Stimulated activated CD8-positive, alpha-beta memory T cell treated with anti-CD3 and anti-CD28 coated beads, Interleukin-15, amount 100 ng/mL, for 48 hours (primary cell): ENCODE data around the gene HHATL.
"Not testable (repeated sequence)": the region's sequence is repeated elsewhere in the genome, so short reads cannot be mapped to it uniquely, and the experiment has no call there.

Experiments
- DNase-seq, 2 donors: peaks; one replicate each; pipeline ENCODE4 v3.0.0-alpha.2; 2020; ENCODE audit warnings: low read depth in 2 of 2

HHATL gene

DNA sequence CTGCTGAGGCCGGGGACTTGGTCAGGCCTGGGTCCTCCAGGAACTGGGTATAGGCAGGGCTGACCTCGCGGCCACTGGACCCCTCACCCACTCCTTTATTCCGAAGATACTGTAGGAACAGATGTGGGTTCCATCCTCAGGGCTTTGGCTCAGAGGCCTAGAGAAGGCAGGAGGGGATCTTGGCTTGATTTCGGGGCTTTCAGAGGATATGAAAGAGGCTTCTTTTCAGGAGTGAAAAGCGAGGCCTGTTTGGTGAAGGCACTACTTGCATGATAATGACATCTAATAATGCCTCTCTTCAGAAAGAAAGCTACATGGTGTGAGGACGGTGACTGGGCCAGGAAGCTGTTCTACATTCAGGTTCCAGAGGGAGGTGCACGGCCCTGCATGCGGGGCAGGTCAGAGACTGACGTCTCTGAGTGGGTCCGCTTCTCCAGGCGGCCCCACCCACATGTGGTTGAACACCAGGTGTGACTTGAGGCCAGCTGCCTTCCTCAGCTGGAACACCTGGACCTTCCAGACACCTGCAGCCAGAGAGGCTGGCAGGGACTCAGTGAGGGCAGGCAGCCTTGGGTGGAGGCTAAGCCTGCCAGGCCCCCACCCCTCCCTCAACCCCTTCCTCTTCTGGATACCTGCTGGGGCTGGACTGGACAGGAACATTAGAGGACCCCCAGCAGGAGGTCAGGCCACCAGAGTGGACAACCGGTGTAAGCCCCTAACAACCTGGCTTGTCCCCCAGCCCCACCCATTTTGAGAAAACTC, 31.1 kb upstream of the HHATL start:
- no peak for DNase-seq

GRCh38 chr3:42732829-42733459, 30.3 kb upstream of the HHATL start:
- DNase-seq = no peak

DNA sequence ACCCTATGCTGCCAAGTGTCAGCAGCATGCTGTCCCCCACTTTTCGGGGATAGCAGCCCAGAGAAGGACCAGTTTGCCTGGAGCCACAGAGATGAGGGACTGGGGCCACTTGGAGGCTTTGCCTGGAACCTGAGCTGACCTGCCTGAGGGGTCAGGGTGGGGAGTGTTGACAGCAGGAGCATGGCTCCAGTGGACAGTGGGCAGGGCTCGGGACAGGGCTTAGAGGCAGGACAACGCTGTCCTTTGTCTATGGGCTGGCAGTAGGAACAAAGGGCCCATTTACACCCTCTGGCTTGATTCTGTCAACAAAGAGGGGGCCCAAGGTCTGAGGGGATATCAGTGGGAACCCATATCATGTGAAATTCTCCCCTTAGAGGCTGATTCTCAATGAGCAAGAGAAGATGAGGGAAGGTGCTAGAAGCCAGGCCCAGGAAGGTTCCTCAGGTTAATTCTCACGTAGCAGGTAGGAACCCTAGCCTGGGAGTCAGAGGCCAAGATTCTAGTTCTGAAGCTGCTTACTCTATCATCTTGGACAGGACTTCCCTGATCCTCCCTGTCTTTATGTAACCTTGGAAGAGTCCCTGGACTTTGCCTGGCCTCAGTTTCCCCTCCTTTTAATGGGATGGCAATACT, 29.7 kb upstream of the HHATL start:
- DNase-seq = no peak

DNA sequence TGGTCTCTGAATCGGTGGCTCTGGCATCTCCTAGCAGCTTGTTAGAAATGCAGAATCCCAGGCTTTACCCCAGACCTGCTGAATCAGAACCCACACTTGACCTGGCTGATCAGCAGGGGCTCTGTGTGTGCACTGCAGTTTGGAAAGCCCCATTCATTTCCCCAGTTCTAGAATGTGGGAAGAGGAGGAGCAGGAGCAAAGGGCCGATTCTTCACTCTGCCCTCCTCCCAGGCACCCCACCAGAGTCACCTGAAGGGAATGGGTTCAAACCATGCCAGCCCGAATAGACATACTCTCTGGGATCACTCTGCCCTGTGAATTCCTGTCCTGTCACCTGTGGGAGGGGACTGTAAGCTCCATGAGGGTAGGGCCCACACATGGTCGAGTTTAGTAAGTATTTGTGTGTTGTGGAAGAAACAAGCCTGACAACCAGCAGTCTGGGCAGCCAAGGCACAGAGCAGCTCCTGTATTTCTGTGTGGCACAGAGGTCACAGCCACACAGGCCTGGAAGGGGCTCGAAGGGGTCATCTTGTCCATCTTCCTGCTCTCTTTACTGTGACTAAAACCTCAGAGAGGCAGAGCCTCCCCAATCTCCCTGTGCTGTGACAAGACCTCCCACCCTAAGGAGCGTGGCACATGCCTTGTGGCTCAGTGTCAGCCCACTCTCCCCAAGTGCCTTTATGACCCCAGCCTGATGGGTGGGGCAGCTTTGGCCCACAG, 29.0 kb upstream of the HHATL start:
- DNase-seq = no peak

DNA sequence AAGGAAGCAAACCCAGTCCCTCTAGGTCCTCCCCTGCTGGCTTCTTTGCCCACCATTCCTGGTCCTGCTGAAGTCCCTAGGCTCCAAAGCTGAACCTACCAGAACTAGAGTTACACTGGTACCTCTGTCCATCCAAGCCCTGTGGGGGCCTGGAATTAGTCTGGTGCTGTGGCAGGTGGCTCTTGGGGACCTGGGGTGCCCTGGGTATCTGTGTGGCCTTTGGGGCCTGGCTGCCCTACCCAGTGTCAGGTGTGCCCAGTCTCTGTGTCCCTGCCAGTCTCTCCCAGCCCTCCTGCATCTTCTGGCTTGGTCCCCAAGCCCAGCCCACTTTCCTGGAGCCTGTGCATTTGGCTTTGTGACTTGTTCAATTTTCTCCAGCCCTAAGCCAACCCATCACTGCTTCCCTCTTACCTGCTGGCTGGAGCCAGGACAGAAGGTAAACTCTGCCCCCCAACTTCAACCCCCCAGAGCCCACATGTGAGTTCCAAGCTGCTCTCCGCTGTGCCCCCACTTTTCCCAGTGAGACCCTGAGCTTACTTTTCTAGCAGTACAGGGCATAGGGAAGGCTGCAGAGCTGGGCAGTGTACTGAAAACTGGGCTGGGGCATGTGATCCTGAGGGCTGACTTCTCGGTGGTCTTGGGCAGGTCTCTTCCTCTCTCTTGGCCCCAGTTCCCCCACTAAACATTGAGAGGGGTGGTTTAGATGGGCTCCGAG, 28.3 kb upstream of the HHATL start:
- DNase-seq = no peak

DNA sequence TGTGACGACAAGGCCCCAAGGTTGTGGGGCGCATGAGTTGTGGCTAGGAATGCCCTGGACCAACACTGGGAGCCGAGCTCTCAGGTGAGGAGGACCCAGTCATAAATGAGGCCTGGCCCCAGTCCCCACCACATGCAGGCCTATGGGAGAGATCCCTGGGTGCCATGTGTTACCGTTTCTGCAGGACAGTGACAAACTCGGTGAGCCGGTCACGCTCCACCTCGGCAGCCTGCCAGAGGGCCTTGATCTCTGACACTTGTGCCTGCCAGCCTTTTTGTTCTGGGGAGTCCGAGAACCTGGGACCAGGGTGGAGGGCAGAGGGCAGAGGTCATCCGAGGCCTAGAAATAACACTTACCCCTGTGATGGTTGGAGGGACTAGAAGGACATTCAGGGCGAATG, 27.7 kb upstream of the HHATL start:
- DNase-seq = no peak

- DNase-seq = no peak
Measured at GRCh38 chr3:42729404-42730145, 27.0 kb upstream of the HHATL start.

GRCh38 chr3:42728668-42729364, 26.2 kb upstream of the HHATL start:
- no peak for DNase-seq

DNA sequence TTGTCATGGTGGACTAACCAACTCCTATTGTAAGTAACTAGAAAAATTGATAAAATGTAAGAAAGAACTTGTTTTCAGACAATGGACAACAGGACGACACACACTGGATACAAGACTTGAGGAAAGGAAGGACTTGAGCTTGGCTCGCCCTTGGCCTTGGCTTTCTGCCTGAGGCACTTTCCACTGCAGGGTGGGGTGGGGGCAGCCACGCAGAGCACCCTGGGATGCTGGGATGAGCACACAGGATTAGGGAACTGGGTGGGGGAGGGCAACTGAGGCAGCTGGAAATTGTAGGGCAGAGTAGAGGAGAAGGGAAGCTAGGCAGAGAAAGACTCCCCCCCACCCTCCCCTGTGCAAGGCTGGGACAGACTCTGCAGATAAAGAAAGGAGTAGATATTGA, 25.5 kb upstream of the HHATL start:
- DNase-seq = no peak

DNA sequence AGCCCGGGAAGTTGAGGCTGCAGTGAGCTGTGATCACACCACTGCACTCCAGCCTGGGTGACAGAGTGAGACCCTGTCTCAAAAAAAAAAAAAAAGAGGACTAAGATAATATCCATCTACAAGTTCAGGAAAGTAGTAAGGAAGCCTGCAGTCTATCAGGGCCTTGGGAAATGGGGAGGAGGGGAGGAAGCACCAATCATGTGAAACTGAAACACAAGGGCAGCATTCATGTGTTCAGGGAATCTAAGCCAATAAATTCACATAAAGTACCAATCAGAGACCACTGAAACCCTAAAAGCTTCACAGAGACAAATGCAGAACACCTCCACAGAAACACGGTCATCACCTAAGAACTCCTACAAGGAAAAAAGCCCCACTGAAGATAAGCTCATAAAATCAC, 22.9 kb upstream of the HHATL start:
- DNase-seq = no peak

DNA sequence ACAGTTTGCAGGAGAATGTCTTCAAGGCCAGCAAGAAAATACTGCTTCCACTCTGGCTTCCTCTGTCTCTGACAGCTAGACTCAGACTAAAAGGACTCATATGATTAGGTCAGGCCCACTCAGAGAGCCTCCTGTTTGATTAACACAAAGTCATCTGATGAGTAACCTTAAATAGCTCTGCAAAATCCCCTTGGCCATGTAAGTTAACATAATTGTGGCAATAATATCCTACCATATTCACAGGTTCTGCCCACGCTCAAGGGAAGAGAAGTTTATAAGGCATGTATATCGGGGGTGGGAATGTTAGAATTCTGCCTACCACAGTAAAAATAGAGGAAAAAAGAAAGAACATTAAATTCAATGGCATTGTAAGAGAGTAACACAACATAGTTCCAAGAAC, 20.6 kb upstream of the HHATL start:
- DNase-seq = no peak

DNA sequence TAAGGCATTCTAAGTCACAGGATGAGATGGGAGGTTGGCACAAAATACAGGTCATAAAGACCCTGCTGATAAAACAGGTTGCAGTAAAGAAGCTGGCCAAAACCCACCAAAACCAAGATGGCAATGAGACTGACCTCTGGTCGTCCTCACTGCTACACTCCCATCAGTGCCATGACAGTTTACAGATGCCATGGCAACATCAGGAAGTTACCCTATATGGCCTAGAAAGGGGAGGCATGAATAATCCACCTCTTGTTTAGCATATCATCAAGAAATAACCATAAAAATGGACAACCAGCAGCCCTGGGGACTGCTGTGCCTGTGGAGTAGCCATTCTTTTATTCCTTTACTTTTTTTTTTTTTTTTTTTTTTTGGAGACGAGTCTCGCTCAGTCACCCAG, 19.8 kb upstream of the HHATL start:
- DNase-seq = not testable (repeated sequence)

DNA sequence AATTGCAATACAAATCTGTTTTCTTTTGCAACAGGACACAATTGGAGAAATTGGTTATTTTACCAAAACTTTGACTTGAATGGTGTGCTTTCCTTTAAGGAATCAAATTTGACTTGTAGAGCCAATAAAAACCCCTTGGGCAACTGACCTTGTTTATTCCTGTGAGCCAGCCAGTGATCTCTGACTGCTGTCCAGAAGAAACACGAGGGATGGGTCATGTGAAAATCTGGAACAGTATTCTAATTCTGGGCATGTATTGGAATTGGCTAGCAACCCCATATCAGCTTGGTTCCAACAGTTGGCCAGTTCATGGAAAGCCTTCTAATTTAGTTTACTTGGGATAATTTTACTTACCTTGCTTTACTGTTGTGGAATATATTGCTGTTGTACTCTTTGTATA, 19.1 kb upstream of the HHATL start:
- DNase-seq = no peak

DNA sequence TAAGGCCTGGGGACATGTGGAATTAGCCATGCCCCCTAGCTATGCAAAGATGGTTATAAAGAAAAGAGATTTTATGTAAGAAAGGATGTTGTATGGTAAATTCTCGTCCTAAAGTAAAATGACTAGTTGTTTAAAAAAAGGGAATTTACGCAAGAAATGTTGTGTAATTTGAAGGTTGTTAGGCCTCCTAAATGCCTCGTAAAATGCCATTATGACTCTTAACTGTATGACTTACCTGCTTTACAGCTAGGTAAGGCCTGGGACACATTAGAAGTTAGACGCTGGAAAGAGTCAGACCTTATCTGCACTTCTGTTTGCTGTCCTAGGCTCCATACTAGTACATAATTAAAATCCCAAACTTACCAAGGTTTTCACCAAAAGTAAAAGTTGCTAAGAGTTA, 17.5 kb upstream of the HHATL start:
- DNase-seq = no peak

DNA sequence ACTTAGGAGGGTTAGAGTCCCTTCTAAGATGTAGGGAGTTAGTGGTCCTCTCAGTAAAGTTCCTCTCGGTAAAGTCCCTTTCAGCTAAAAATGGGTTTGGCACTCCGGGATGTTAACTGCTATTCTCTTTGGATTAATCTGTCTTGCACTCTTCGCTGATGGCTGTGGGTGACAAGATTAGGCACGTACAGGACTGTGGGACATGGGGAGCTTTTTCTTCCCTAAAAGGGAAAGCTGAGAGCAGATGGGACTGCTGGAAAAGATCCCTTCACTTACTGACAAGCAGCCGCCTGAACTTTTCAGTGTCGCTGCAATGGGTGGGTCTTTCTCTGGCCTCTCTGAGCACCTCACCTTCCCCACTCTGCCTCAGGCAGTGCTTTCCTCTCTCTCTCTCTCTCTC, 16.4 kb upstream of the HHATL start:
- no peak for DNase-seq

DNA sequence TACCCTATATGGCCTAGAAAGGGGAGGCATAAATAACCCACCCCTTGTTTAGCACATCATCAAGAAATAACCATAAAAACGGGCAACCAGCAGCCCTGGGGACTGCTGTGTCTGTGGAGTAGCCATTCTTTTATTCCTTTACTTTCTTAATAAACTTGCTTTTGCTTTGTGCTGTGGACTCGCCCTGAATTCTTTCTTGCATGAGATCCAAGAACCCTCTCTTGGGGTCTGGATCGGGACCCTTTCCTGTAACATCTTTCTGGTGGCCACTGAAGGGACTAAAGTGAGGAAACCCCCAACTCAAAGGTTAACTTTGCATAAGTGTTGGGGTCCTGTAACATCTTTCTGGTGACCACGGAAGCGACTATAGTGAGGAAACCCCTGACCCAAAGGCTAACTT, 15.7 kb upstream of the HHATL start:
- DNase-seq = no peak

DNA sequence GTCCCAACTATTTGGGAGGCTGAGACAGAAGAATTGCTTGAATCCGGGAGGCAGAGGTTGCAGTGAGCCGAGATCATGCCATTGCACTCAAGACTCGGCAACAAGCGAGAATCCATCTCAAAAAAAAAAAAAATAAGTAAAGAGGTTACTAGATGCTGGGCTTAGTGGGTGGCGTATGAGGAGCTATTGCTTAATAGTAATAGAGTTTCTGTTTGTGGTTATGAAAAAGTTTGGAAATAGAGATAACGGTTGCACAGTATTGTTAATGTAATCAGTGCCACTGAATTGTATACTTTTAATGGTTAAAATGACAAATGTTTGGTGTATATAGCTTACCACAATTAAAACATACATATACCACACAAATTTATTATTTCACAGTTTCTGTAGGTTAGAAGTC, 14.7 kb upstream of the HHATL start:
- no peak for DNase-seq

DNA sequence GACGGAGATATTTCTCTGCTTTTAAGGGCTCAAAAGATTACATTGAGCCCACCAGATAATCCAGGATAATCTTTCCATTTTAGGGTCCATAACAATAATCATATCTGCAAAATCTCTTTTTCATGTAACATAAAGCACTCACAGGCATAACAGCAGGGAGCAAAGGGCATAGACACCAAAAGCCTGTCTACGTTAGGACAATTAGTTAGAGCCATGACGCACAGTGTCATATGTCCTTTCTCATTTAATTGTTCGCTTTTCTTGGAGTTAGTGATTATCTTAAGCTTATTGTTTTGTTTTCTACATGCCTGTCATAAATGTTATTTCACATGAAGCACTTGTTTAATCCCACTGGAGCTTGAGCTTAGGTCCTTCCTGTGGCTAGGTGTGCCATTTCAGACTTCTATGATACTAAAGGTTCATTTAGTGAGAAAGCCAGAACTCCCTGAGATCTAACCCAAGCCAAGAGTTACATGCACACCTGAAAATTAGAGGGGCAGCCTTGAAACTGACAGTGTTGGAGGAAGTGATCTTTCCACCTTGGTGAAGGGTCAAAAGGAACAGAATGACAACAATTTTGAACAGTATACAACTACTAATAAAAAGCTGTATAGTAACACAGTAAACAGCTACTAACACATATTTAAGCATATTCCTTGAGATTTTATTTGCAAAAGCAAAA, 11.7 kb upstream of the HHATL start:
- DNase-seq = no peak

DNA sequence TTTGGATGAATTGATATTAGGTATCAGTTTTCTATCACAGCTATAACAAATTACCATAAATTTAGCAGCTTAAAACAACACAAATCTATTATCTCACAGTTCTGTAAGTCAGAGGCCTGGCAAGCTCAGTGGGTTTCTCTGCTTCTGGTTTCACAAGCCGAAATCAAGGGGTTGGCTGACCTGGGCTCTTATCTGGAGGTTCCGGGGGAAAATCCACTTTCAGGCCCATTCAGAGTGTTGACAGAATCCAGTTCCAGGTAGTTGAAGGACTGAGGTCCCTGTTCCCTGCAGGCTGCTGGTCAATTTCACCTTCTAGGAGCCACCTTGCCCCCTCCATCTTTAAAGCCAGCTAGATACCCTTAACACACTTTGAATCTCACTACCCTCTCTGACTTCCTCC, 11.1 kb upstream of the HHATL start:
- DNase-seq = no peak
